Renal pelvis (tissue), 4 donors: Measurements from ENCODE around the gene NCKAP5. TPM values are rescaled to one million over a fixed set of nuclear protein-coding genes. Genes with fewer than 3 reads are reported as not detected.
"Not testable (repeated sequence)": the region's sequence is repeated elsewhere in the genome, so short reads cannot be mapped to it uniquely, and the experiment has no call there.

Experiments
- DNase-seq: peaks from one replicate; pipeline ENCODE4 v3.0.0-alpha.2; 2013
- polyA plus RNA-seq, 3 donors: library from polyadenylated mRNA; unstranded; fragments of 120-200 nt; gene quantifications; one replicate each; pipeline ENCODE4 v1.2.1, GENCODE V29; 2013; ENCODE audit not compliant: insufficient read length in 3 of 3

Gene NCKAP5
- polyA plus RNA-seq, 3 donors: 6.2 to 6.5 (median 6.3) TPM

- no peak for DNase-seq
These were observed 851.3 kb downstream of the NCKAP5 start for GRCh38 chr2:132716954-132717353.

GRCh38 chr2:132715386-132716351 lies 852.6 kb downstream of the NCKAP5 start:
- no peak for DNase-seq

- DNase-seq: no peak
These were observed 864.9 kb downstream of the NCKAP5 start for GRCh38 chr2:132703396-132703795.

- DNase-seq: no peak
These were observed 866.5 kb downstream of the NCKAP5 start for GRCh38 chr2:132701810-132702209.

- not testable (repeated sequence) for DNase-seq
These were observed 868.5 kb downstream of the NCKAP5 start for GRCh38 chr2:132699802-132700201.

GRCh38 chr2:132698347-132698746 lies 869.9 kb downstream of the NCKAP5 start:
- not testable (repeated sequence) for DNase-seq

GRCh38 chr2:132697556-132698205 lies 870.6 kb downstream of the NCKAP5 start:
- no peak for DNase-seq

- DNase-seq: no peak
These were observed 875.4 kb downstream of the NCKAP5 start for GRCh38 chr2:132692816-132693215.

GRCh38 chr2:132691556-132691955 lies 876.7 kb downstream of the NCKAP5 start:
- no peak for DNase-seq

- no peak for DNase-seq
These were observed 877.5 kb downstream of the NCKAP5 start for GRCh38 chr2:132690664-132691303.

GRCh38 chr2:132681766-132682165 lies 886.5 kb downstream of the NCKAP5 start:
- no peak for DNase-seq

- DNase-seq: no peak
These were observed 887.7 kb downstream of the NCKAP5 start for GRCh38 chr2:132680544-132680943.

GRCh38 chr2:132678483-132678882 lies 889.8 kb downstream of the NCKAP5 start:
- no peak for DNase-seq

GRCh38 chr2:132677661-132678060 lies 890.6 kb downstream of the NCKAP5 start:
- DNase-seq: no peak

GRCh38 chr2:132676999-132677398 lies 891.3 kb downstream of the NCKAP5 start:
- DNase-seq: no peak

- DNase-seq: no peak
These were observed 897.0 kb downstream of the NCKAP5 start for GRCh38 chr2:132671151-132671835.

- no peak for DNase-seq
These were observed 897.6 kb downstream of the NCKAP5 start for GRCh38 chr2:132670496-132671150.

GRCh38 chr2:132669908-132670495 lies 898.3 kb downstream of the NCKAP5 start, which contains the start of gene LYPD1:
TSS of gene LYPD1 (minus strand) at chr2:132670205. CDS start at chr2:132669932, 273 bp downstream.
- DNase-seq: peak; percentile 46

GRCh38 chr2:132668987-132669907 lies 899.0 kb downstream of the NCKAP5 start:
- DNase-seq: no peak
